SW480 (cell line): ENCODE measurements around the gene TMEM154.

ENCODE experiments used
- DNase-seq: peaks from one replicate; pipeline ENCODE4 v3.0.0-alpha.2; 2016; ENCODE audit warnings: low spot score

Gene TMEM154

GRCh38 chr4:152629908-152630307, 49.9 kb downstream of the TMEM154 start:
- DNase-seq = no peak

DNA sequence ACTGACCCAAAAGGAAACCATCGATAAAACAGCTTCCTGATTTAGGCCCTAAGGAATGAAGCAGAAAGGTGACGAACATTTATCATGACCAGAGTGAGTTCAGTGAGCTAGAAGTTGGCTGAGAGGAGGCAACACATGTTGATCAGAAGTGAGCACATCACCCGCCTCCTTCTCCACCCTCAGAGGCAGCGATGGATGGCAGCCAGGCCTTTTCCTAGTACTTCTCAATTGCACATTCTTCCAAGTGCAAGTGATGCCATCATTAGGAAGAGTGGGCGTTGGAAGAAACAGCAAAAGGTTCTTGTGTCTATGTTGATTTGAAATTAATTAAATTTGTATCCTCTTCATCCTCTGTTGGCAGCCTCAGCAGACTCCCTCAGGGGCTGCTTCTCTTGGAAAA, 51.7 kb downstream of the TMEM154 start:
- no peak for DNase-seq

- no peak for DNase-seq
These were observed 53.0 kb downstream of the TMEM154 start for GRCh38 chr4:152626790-152627189.

DNA sequence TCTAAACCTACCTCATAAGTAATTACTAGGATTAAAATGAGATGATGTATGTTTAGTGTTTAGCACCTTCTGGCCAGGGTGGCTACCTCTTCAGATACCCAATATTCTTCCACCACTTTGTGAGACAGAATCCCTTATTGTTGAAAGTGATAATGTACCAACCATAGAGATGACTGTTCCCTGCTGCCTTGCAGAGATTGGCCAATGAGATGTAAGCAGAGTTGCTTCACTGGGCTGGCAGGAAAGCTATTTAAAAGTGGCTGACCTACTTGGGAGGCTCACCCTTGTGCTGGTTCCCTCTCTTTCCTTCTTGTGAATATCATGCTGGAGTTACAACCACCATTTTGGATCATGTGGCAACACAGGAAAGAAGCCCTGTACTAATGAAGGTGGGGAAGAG, 58.9 kb downstream of the TMEM154 start:
- DNase-seq = no peak

- no peak for DNase-seq
These were observed 59.6 kb downstream of the TMEM154 start for GRCh38 chr4:152620218-152620617.

DNA sequence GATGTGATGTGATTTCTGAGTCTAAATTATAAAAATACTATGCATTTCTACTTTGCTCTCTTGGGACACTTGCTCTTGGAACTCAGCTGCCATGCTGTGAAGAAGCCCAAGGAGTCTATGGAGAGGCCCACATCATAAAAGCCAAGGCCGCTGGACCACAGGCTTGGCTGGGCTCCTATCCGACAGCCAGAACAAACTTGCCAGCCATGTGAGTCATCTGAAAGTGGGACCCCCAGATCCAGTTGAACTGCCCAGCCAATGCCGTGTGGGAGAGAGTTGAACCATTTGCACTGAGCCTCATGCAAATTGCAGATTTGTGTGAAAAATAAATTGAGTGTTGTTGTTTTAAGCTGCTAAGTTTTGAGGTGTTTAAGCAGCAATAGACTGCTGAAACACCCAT, 60.2 kb downstream of the TMEM154 start:
- DNase-seq = no peak

GRCh38 chr4:152618971-152619370, 60.8 kb downstream of the TMEM154 start:
- no peak for DNase-seq

DNA sequence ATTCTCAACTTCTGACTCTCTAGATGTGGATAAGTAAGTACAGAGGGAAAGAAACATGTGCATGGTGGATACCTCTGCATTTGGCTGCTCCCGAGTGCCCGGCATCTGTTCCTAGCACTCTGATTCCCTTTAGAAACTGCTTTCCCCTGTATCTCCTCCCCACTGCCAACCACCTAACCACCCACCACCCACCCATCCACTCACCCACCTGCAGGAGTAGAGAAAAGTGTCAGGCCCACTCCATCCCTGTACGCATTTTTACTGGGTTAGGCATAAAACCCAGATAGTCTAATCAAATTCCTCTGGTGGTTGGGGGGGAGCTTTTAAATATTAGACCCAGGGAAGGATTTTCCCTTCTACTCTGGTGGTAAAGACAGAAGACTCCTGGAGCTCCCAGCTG, 63.0 kb downstream of the TMEM154 start:
- DNase-seq = no peak

DNA sequence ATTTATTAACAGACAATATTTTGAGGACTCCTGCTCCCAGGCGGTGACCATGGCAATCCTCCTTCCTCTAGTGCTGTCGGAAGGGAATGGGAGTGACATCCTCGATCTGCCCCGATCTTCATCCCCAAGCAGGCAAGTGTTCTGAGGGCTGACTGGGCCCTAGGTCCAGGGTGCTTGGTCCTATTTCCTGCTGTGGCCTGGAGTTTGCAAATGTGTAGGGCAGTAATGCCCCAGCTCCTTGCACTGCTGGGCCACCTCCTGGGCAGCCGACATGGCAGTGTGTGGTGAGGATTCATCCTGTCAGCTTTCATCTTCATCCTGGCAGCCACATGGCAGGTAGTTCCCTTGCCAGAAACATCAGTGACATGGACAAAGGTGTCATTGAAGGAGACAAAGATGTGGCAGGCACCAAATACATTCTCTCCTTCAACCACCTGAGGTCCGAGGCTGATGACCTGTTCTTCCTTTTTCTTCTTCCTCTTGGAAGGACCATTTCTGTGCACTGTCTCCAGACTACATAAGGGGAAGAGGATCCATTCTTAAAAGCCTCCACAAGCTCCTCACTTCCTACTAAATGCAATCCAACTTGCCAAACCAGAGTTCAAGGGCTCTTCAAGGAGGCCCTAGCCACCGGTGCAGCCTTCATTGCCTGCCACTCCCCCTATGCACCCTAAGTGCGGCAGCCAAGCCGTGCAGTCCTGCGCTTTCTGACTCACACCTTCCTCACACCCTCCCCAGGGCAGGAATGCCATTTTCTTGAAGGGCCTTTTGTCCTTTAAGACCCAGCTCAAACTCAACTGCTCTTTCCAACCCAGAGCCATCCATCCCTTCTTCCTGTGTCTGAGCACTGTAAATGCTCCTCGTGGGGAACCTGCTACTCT, 65.7 kb downstream of the TMEM154 start:
- no peak for DNase-seq

- DNase-seq = no peak
These were observed 66.4 kb downstream of the TMEM154 start for GRCh38 chr4:152613351-152613750.

DNA sequence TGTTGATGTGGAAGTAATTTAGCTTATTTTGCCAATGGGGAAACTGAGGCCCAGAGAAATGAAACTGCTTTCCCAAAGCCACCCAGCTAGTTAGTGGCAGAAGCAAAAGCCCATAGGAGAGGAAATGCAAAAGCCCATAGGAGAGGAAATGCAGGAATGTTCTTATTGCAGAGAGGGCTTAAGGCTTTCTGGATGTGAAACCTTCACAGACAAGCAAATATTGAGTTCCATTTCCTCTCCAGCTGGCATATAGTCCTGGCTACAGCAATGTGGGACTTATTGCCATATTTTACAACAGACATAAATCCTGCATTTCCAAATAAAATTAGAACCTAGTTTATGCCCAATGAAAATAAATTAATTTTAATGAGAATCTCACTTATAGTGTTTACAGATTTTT, 69.7 kb downstream of the TMEM154 start:
- DNase-seq = no peak

GRCh38 chr4:152609481-152609880, 70.3 kb downstream of the TMEM154 start:
- DNase-seq = no peak

DNA sequence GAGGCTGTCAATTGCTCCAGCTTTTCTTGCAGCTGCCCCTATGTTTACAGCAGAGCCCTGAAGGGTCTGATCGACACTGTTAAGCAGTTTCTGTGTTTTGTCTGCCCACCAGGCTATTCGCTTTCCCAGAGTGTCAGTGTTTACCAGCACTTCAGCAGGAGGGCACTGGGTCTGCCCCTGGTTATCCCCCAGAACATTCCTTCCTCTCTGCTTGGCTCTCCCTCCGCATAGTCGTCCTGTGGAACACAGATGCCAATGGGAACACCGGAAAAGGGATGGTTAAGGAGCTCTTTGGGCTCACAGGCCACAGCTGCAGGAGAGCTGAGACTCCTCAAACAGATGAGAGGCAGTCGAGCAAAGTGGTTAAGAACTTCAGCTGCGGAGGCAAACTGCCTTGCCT, 72.6 kb downstream of the TMEM154 start:
- DNase-seq = no peak

DNA sequence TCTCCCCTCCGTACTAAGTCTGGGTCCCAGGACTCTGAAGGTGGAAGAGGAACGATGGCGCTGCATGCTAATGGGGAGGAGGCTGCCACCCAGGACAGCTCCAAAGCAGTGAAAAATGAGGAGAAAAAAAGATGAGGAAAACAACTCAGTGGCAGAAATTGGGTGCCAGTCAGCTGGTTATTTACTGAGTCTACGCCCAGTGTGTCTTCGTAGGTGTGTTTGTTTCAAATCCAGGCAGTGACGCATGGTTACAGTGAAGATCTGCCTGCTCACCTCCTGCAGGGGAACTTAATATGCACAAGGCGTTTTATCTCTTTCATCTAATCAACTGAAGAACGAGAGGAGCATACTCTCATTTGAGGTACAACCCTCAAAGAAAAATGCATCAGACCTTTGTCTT, 73.0 kb downstream of the TMEM154 start:
- no peak for DNase-seq

DNA sequence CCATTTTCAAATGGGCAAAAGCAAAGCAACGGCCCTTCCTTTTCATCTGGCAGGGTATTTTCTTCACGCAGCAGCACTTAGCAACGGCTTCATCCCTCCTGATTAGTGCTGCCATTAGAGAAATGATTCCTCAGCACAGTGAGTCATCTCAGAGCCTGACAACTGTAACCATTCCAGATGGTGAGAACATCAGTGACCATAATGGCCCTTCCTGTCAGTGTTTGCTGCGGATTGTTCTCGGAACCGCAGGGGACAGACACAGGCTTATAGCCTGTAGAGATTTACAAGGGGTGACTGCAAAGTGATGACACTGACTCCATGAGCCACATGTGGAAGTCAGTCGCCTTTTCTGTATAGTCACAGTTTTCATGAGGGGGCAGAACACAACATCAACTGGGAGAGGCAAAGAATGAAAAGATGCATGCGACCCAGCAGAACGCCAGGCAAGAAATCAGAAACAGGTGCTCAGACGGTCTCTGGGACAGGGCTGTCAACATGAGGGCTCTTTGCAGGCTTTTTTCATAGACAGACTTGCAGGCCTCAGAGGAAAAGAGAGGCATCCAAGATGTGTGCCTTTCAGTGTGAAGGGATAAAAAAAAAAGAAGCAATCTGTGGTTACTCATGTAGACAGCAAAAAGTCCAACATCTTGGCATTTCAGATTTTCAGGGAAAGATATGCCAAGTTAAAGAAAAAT, 74.0 kb downstream of the TMEM154 start:
- DNase-seq = peak; percentile 22

GRCh38 chr4:152605031-152605430, 74.8 kb downstream of the TMEM154 start:
- no peak for DNase-seq

DNA sequence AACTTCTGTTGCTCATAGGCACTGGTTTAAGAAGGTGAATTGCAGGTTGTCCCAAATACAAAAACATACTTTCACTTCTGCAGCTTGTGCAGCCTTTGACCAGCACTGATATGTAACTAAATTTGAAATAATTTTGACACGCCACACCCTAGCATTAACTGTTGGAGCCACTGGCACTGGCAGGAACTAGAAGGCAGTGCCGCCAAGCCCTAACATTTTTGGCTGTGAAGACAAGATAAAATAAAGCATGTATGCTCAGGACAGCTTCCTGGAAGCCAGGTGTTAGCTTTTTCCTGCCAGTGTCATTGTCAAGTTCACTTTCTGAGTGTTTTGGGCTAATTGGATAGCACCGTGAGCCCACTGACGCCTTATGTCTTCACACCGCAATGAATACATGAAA, 78.6 kb downstream of the TMEM154 start:
- DNase-seq = no peak

GRCh38 chr4:152599636-152600035, 80.2 kb downstream of the TMEM154 start:
- no peak for DNase-seq

GRCh38 chr4:152599095-152599494, 80.7 kb downstream of the TMEM154 start:
- DNase-seq = no peak

GRCh38 chr4:152598454-152598853, 81.3 kb downstream of the TMEM154 start:
- DNase-seq = no peak

DNA sequence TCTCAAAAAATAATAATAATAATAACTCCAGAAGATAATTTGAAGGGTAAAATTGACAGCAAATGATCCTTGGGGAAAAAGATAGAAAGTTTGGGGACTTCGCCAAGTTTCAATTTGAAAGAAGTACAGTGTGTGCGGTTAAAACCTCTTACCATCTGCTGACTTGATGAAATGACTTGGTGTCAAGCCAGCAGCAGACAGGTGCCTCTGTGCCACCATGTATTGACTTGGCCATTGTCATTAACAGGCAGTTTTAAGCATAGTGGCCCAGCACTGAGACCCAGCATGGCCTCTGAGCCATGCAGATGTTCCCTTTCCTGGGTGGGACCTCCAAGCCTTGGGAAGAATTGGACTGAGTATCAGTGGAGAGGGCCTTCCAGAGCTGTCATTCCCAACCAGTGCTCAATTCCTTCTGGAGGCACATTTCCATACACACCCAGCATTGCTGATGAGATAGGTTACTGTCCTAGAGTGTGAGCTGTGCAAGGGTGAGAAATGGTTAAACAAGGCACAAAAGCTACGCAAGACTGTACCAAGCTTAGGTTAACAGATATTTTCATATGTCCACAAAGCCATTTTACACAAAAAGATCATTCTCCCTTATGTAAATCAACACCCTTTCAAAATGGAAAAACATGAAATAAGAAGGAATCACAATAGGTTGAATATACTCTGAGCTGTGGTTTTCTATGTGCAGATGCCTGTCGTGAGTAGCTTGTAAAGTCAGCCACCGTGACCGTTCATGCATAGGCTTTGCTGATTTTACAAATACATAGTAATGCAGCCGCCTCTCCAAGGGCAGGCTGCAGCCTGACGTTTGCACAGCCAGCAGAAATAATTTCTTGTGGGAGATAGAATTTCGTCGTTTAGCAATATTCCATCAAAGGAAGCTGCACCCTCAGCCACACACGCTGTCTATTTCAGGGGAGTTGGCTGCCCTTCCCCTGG, 84.5 kb downstream of the TMEM154 start:
- DNase-seq = no peak

GRCh38 chr4:152594057-152594456, 85.7 kb downstream of the TMEM154 start:
- DNase-seq = no peak
